ENCODE data around the gene SOX13. TPM values are rescaled to one million over a fixed set of nuclear protein-coding genes. Genes with fewer than 3 reads are reported as not detected.
"Not testable (repeated sequence)": the region's sequence is repeated elsewhere in the genome, so short reads cannot be mapped to it uniquely, and the experiment has no call there.

SOX13 gene
- total and polyA plus RNA-seq, 9 of the 15 experiments (the other 6 are each of a cell fraction or from before 2014, with no cell fraction given), result 0.03 to 0.35 (median 0.06) TPM; not detected in 5

DNA sequence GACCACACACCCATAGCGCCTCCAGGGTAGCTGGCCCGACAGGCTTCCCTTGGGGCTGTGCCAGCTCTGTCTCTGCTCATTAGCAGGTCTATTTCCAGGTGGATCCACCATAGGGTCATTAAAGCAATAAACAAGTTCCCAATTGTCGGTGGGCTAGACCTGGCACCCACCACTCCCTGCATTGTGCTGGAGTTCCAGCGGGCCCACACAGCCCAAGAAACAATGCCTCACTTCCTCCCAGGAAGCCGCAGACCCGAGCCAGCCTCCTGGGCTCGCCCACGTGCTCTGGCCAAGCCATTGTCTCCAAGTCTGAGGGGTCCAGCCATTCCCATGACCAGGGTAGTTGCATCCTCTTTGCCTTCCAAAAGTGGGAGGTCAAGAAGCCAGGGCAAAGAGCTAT is 27.5 kb upstream of the SOX13 start:
- POLR2A ChIA-PET, result no interaction called here
- DNase-seq (ENCODE audit: extremely low read depth in 1 of 4, low spot score in 3 of 4), result no peak
- Histone ChIP-seq H2AFZ (ENCODE audit: low read depth, low read length) (no peak overlapping the region), H3K9me3 (replicated peaks; ENCODE audit: control insufficient read depth, insufficient read depth, low read depth, low read length) (no peaks in the 10 kb centered on the region), H3K27ac (ENCODE audit: extremely low read depth, low read depth, low read length) (no peak overlapping the region), H3K9ac (ENCODE audit: insufficient read depth in 1 of 2, low read depth in 2 of 2, low read length in 2 of 2) (no peak overlapping the region), H3K4me2 (ENCODE audit: insufficient read depth, low read length) (no peak overlapping the region), H3K4me3 (no peak overlapping the region), H3K4me1 (replicated peaks in 1 of 2; ENCODE audit: control insufficient read depth in 2 of 2, insufficient read depth in 2 of 2, low read length in 2 of 2) (no peaks in the 10 kb centered on the region), H4K20me1 (replicated peaks; ENCODE audit: control insufficient read depth, insufficient read depth, low read length) (no peaks in the 10 kb centered on the region), H3K79me2 (ENCODE audit: control insufficient read depth, insufficient read depth, low read length) (no peaks in the 10 kb centered on the region), H3K27me3 (ENCODE audit: control insufficient read depth in 2 of 2, insufficient read depth in 2 of 2, low read length in 2 of 2) (peaks cover 3 to 40% of the 10 kb centered on the region in 2 experiments; a peak in 3 of 5 replicates), H3K36me3 (ENCODE audit: control insufficient read depth, insufficient read depth, low read length) (no peaks in the 10 kb centered on the region), H3K9me1 (ENCODE audit: control insufficient read depth, insufficient read depth, low read length) (no peaks in the 10 kb centered on the region)
- FAIRE-seq, result no peak
- CTCF ChIA-PET (ENCODE audit: low intra/inter-chr PET ratio), result no interaction called here
- ATAC-seq, result no peak
- intact Hi-C loops (cut with micrococcal nuclease) (no loop called here), in situ Hi-C loops (cut with MboI) (no loop called here)
- BruUV-seq (replicated peaks), result no TSS peak
- TF ChIP-seq, protein P1, sequence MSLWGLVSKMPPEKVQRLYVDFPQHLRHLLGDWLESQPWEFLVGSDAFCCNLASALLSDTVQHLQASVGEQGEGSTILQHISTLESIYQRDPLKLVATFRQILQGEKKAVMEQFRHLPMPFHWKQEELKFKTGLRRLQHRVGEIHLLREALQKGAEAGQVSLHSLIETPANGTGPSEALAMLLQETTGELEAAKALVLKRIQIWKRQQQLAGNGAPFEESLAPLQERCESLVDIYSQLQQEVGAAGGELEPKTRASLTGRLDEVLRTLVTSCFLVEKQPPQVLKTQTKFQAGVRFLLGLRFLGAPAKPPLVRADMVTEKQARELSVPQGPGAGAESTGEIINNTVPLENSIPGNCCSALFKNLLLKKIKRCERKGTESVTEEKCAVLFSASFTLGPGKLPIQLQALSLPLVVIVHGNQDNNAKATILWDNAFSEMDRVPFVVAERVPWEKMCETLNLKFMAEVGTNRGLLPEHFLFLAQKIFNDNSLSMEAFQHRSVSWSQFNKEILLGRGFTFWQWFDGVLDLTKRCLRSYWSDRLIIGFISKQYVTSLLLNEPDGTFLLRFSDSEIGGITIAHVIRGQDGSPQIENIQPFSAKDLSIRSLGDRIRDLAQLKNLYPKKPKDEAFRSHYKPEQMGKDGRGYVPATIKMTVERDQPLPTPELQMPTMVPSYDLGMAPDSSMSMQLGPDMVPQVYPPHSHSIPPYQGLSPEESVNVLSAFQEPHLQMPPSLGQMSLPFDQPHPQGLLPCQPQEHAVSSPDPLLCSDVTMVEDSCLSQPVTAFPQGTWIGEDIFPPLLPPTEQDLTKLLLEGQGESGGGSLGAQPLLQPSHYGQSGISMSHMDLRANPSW (CRISPR knock-in tag; IDR thresholded peaks at IDR 0.05), result no peak
- no peak for TF ChIP-seq CREBBP (IDR thresholded peaks at IDR 0.05; ENCODE audit: low read depth, low read length)
- 0% methylated on average over 8 of the region's 8 CpGs for WGBS (ENCODE audit: insufficient coverage, low coverage, missing lambda C conversion rate)

DNA sequence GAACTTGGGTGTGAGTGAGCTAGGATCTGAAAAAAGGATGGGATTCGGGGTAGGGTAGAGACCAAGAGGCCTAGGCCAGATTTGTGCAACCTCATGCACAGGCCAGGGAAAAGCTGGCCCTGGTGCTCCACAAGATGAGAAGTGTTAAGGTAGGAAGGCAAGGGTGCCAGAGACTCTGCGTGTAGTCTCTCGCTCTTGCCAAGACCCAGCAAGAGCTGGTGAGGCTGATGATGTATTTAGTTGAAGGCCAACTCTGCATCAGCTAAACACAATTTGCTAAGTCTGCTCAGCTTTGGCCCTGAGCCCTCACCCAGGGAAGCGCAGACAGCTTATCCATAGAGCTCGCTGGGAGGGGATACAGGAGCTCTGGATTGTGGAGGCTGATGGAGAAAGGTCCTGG is 26.6 kb upstream of the SOX13 start:
- Histone ChIP-seq H3K36me3 (ENCODE audit: control insufficient read depth, insufficient read depth, low read length) (no peaks in the 10 kb centered on the region), H3K4me1 (replicated peaks in 1 of 2; ENCODE audit: control insufficient read depth in 2 of 2, insufficient read depth in 2 of 2, low read length in 2 of 2) (no peaks in the 10 kb centered on the region), H3K4me2 (ENCODE audit: insufficient read depth, low read length) (no peak overlapping the region), H3K27me3 (ENCODE audit: control insufficient read depth in 2 of 2, insufficient read depth in 2 of 2, low read length in 2 of 2) (peaks cover 6 to 38% of the 10 kb centered on the region in 2 experiments; a peak in 3 of 5 replicates), H3K9me3 (replicated peaks; ENCODE audit: control insufficient read depth, insufficient read depth, low read depth, low read length) (no peaks in the 10 kb centered on the region), H3K9me1 (ENCODE audit: control insufficient read depth, insufficient read depth, low read length) (no peaks in the 10 kb centered on the region), H4K20me1 (replicated peaks; ENCODE audit: control insufficient read depth, insufficient read depth, low read length) (no peaks in the 10 kb centered on the region), H3K9ac (ENCODE audit: insufficient read depth in 1 of 2, low read depth in 2 of 2, low read length in 2 of 2) (no peak overlapping the region), H3K79me2 (ENCODE audit: control insufficient read depth, insufficient read depth, low read length) (no peaks in the 10 kb centered on the region), H3K4me3 (no peak overlapping the region), H2AFZ (ENCODE audit: low read depth, low read length) (no peak overlapping the region), H3K27ac (ENCODE audit: extremely low read depth, low read depth, low read length) (no peak overlapping the region)
- 1% methylated on average over 5 of the region's 5 CpGs for WGBS (ENCODE audit: insufficient coverage, low coverage, missing lambda C conversion rate)
- POLR2A ChIA-PET, result interaction anchor here (0.8 kb wide), 1 partner anchor 27 kb away, joined by 3 read pairs; the partner anchor contains the start of gene SOX13
- DNase-seq (ENCODE audit: extremely low read depth in 1 of 4, low spot score in 3 of 4), result no peak
- in situ Hi-C loops (cut with MboI) (no loop called here), intact Hi-C loops (cut with micrococcal nuclease) (no loop called here)
- ATAC-seq, result no peak
- TF ChIP-seq, protein P2, sequence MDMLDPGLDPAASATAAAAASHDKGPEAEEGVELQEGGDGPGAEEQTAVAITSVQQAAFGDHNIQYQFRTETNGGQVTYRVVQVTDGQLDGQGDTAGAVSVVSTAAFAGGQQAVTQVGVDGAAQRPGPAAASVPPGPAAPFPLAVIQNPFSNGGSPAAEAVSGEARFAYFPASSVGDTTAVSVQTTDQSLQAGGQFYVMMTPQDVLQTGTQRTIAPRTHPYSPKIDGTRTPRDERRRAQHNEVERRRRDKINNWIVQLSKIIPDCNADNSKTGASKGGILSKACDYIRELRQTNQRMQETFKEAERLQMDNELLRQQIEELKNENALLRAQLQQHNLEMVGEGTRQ (CRISPR knock-in tag; IDR thresholded peaks at IDR 0.05), result no peak
- TF ChIP-seq CC2D1A (IDR thresholded peaks at IDR 0.05) (no peak), MEF2A (IDR thresholded peaks at IDR 0.05; ENCODE audit: control insufficient read depth, low read depth, low read length) (no peak)
- no peak for FAIRE-seq
- CTCF ChIA-PET (ENCODE audit: low intra/inter-chr PET ratio), result interaction anchor here (0.8 kb wide), 1 partner anchor 161 kb away, joined by 3 read pairs; no protein-coding TSS in a partner anchor
- no TSS peak for BruUV-seq (replicated peaks)

DNA sequence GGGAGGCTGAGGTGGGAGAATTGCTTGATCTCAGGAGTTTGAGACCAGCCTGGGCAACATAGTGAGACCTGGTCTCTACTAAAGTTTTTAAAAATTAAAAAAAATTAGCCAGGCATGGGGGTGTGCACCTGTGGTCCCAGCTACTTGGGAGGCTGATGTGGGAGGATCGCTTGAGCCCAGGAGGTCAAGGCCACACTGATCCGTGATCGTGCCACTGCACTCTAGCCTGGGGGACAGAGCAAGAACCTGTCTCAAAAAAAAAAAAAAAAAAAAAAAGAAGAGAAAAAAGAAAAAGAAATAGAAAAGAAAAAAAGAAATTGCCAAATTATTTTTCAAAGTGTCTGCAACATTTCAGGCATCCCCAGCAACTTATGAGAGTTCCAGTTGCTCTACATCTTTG is 24.1 kb upstream of the SOX13 start:
- H4K20me1 ChIP-seq (replicated peaks; ENCODE audit: control insufficient read depth, insufficient read depth, low read length); FAIRE-seq; H3K36me3 ChIP-seq (ENCODE audit: control insufficient read depth, insufficient read depth, low read length); H3K9ac ChIP-seq (ENCODE audit: insufficient read depth in 1 of 2, low read depth in 2 of 2, low read length in 2 of 2); H3K9me3 ChIP-seq (replicated peaks; ENCODE audit: control insufficient read depth, insufficient read depth, low read depth, low read length); H3K4me1 ChIP-seq (replicated peaks in 1 of 2; ENCODE audit: control insufficient read depth in 2 of 2, insufficient read depth in 2 of 2, low read length in 2 of 2); BruUV-seq (replicated peaks); H3K9me1 ChIP-seq (ENCODE audit: control insufficient read depth, insufficient read depth, low read length); intact Hi-C loops (cut with micrococcal nuclease); CTCF ChIA-PET (ENCODE audit: low intra/inter-chr PET ratio); ATAC-seq; H3K27ac ChIP-seq (ENCODE audit: extremely low read depth, low read depth, low read length); H2AFZ ChIP-seq (ENCODE audit: low read depth, low read length); H3K4me3 ChIP-seq; H3K79me2 ChIP-seq (ENCODE audit: control insufficient read depth, insufficient read depth, low read length); DNase-seq (ENCODE audit: extremely low read depth in 1 of 4, low spot score in 3 of 4); in situ Hi-C loops (cut with MboI); POLR2A ChIA-PET; H3K4me2 ChIP-seq (ENCODE audit: insufficient read depth, low read length): not testable (repeated sequence)
- peaks cover 4 to 30% of the 10 kb centered on the region in 2 experiments; a peak in 3 of 5 replicates for H3K27me3 ChIP-seq (ENCODE audit: control insufficient read depth in 2 of 2, insufficient read depth in 2 of 2, low read length in 2 of 2)
- WGBS (ENCODE audit: insufficient coverage, low coverage, missing lambda C conversion rate), result 3% methylated on average over 3 of the region's 3 CpGs
